BLaER1 (cell line): ENCODE results near the gene ARPC1B.
"Not testable (repeated sequence)": the region's sequence is repeated elsewhere in the genome, so short reads cannot be mapped to it uniquely, and the experiment has no call there.

Source experiments
- H3K27ac ChIP-seq: shearing (Covaris generic); formaldehyde crosslinking; 2 replicates; pipeline ENCODE4 v1.8.1; 2022
- H3K27me3 ChIP-seq: shearing (Covaris generic); formaldehyde crosslinking; 2 replicates; pipeline ENCODE4 v1.8.1; 2022
- H3K36me3 ChIP-seq: shearing (Covaris generic); formaldehyde crosslinking; 2 replicates; pipeline ENCODE4 v1.8.1; 2022
- H3K4me1 ChIP-seq: shearing (Covaris generic); formaldehyde crosslinking; 2 replicates; pipeline ENCODE4 v1.8.1; 2022
- H3K4me2 ChIP-seq: shearing (Covaris generic); formaldehyde crosslinking; 2 replicates; pipeline ENCODE4 v1.8.1; 2022
- H3K4me3 ChIP-seq: shearing (Covaris generic); formaldehyde crosslinking; 2 replicates; pipeline ENCODE4 v1.8.1; 2022
- H3K9ac ChIP-seq: shearing (Covaris generic); formaldehyde crosslinking; 2 replicates; pipeline ENCODE4 v1.8.1; 2022
- H3K9me3 ChIP-seq: shearing (Covaris generic); formaldehyde crosslinking; 2 replicates; pipeline ENCODE4 v1.8.1; 2022
- H4K20me1 ChIP-seq: shearing (Covaris generic); formaldehyde crosslinking; 2 replicates; pipeline ENCODE4 v1.8.1; 2022
- Cebpa-rat ChIP-seq: shearing (Covaris generic); IDR thresholded peaks from 2 replicates; pipeline ENCODE4 v1.8.1; 2022

Gene ARPC1B

GRCh38 chr7:99380032-99380822 is 5.7 kb downstream of the ARPC1B start:
- H3K9ac ChIP-seq: peak overlapping the region; percentile 76
- H3K4me3 ChIP-seq: peak overlapping the region; percentile 52
- peak overlapping the region; percentile 85 for H3K4me2 ChIP-seq
- H4K20me1 ChIP-seq: peaks cover 81% of the 10 kb centered on the region
- peaks cover 56% of the 10 kb centered on the region for H3K36me3 ChIP-seq
- TF ChIP-seq Cebpa-rat: no peak
- no peaks in the 10 kb centered on the region for H3K9me3 ChIP-seq
- no peaks in the 10 kb centered on the region for H3K27me3 ChIP-seq
- peaks cover 52% of the 10 kb centered on the region for H3K4me1 ChIP-seq
- H3K27ac ChIP-seq: peak overlapping the region; percentile 87

GRCh38 chr7:99380823-99381663 is 6.5 kb downstream of the ARPC1B start:
- Histone ChIP-seq H3K27me3 (no peaks in the 10 kb centered on the region), H3K27ac (peak overlapping the region; percentile 87), H4K20me1 (peaks cover 79% of the 10 kb centered on the region), H3K9ac (peak overlapping the region; percentile 76), H3K4me3 (peak overlapping the region; percentile 52), H3K4me2 (peak overlapping the region; percentile 85), H3K36me3 (peaks cover 64% of the 10 kb centered on the region), H3K4me1 (peaks cover 44% of the 10 kb centered on the region), H3K9me3 (no peaks in the 10 kb centered on the region)
- TF ChIP-seq Cebpa-rat: no peak

GRCh38 chr7:99381664-99382075 is 7.1 kb downstream of the ARPC1B start:
- no peaks in the 10 kb centered on the region for H3K9me3 ChIP-seq
- H3K27ac ChIP-seq: peak overlapping the region; percentile 87
- no peak for TF ChIP-seq Cebpa-rat
- H3K9ac ChIP-seq: peak overlapping the region; percentile 76; the same call in 1 of the 2 replicates
- peaks cover 68% of the 10 kb centered on the region for H3K36me3 ChIP-seq
- H4K20me1 ChIP-seq: peaks cover 76% of the 10 kb centered on the region
- H3K4me2 ChIP-seq: peak overlapping the region; percentile 85
- H3K27me3 ChIP-seq: no peaks in the 10 kb centered on the region
- peaks cover 40% of the 10 kb centered on the region for H3K4me1 ChIP-seq
- H3K4me3 ChIP-seq: no peak overlapping the region

GRCh38 chr7:99383203-99383602 is 8.7 kb downstream of the ARPC1B start:
- Histone ChIP-seq H3K4me1 (peaks cover 36% of the 10 kb centered on the region), H3K36me3 (peaks cover 68% of the 10 kb centered on the region), H4K20me1 (peaks cover 71% of the 10 kb centered on the region), H3K9me3 (no peaks in the 10 kb centered on the region), H3K4me2 (no peak overlapping the region), H3K27ac (no peak overlapping the region), H3K27me3 (no peaks in the 10 kb centered on the region), H3K4me3 (no peak overlapping the region), H3K9ac (no peak overlapping the region)
- TF ChIP-seq Cebpa-rat: no peak

GRCh38 chr7:99383791-99384370 is 9.4 kb downstream of the ARPC1B start:
- peak overlapping the region; percentile 9; the same call in 1 of the 2 replicates for H3K27ac ChIP-seq
- peaks cover 68% of the 10 kb centered on the region for H4K20me1 ChIP-seq
- H3K36me3 ChIP-seq: peaks cover 70% of the 10 kb centered on the region
- no peaks in the 10 kb centered on the region for H3K9me3 ChIP-seq
- TF ChIP-seq Cebpa-rat: no peak
- H3K9ac ChIP-seq: no peak overlapping the region
- H3K4me3 ChIP-seq: no peak overlapping the region
- H3K4me2 ChIP-seq: no peak overlapping the region
- peaks cover 33% of the 10 kb centered on the region for H3K4me1 ChIP-seq
- H3K27me3 ChIP-seq: no peaks in the 10 kb centered on the region

- no peaks in the 10 kb centered on the region for H3K27me3 ChIP-seq
- H3K27ac ChIP-seq: peak overlapping the region; percentile 9; the same call in 1 of the 2 replicates
- no peak overlapping the region for H3K4me2 ChIP-seq
- peaks cover 26% of the 10 kb centered on the region for H3K4me1 ChIP-seq
- H3K9ac ChIP-seq: no peak overlapping the region
- TF ChIP-seq Cebpa-rat: no peak
- no peaks in the 10 kb centered on the region for H3K9me3 ChIP-seq
- no peak overlapping the region for H3K4me3 ChIP-seq
- H3K36me3 ChIP-seq: peaks cover 76% of the 10 kb centered on the region
- H4K20me1 ChIP-seq: peaks cover 65% of the 10 kb centered on the region
Observed at GRCh38 chr7:99384523-99384922, 10.0 kb downstream of the ARPC1B start.

GRCh38 chr7:99385564-99385963 is 11.0 kb downstream of the ARPC1B start:
- no peak overlapping the region for H3K27ac ChIP-seq
- no peak overlapping the region for H3K4me2 ChIP-seq
- peaks cover 86% of the 10 kb centered on the region for H3K36me3 ChIP-seq
- H3K9me3 ChIP-seq: no peaks in the 10 kb centered on the region
- no peaks in the 10 kb centered on the region for H3K27me3 ChIP-seq
- peaks cover 64% of the 10 kb centered on the region for H4K20me1 ChIP-seq
- peaks cover 16% of the 10 kb centered on the region for H3K4me1 ChIP-seq
- no peak for TF ChIP-seq Cebpa-rat
- H3K4me3 ChIP-seq: no peak overlapping the region
- H3K9ac ChIP-seq: no peak overlapping the region

GRCh38 chr7:99386584-99387238 is 12.2 kb downstream of the ARPC1B start:
- Histone ChIP-seq H3K27me3 (no peaks in the 10 kb centered on the region), H4K20me1 (peaks cover 55% of the 10 kb centered on the region), H3K4me1 (peaks cover 4% of the 10 kb centered on the region), H3K9ac (no peak overlapping the region), H3K36me3 (peaks cover 90% of the 10 kb centered on the region), H3K4me3 (no peak overlapping the region), H3K9me3 (no peaks in the 10 kb centered on the region), H3K4me2 (no peak overlapping the region), H3K27ac (no peak overlapping the region)
- no peak for TF ChIP-seq Cebpa-rat

- peaks cover 55% of the 10 kb centered on the region for H4K20me1 ChIP-seq
- H3K4me2 ChIP-seq, H3K27ac ChIP-seq, H3K4me3 ChIP-seq, H3K4me1 ChIP-seq, H3K9me3 ChIP-seq, H3K27me3 ChIP-seq, H3K9ac ChIP-seq: not testable (repeated sequence)
- H3K36me3 ChIP-seq: peaks cover 85% of the 10 kb centered on the region
- TF ChIP-seq Cebpa-rat: peak; percentile 40; the same call in 1 of the 2 replicates
Observed at GRCh38 chr7:99387239-99387635, 12.7 kb downstream of the ARPC1B start.
